ENCODE results near the gene DAPP1.
"Not testable (repeated sequence)": the region's sequence is repeated elsewhere in the genome, so short reads cannot be mapped to it uniquely, and the experiment has no call there.

The DAPP1 gene

DNA sequence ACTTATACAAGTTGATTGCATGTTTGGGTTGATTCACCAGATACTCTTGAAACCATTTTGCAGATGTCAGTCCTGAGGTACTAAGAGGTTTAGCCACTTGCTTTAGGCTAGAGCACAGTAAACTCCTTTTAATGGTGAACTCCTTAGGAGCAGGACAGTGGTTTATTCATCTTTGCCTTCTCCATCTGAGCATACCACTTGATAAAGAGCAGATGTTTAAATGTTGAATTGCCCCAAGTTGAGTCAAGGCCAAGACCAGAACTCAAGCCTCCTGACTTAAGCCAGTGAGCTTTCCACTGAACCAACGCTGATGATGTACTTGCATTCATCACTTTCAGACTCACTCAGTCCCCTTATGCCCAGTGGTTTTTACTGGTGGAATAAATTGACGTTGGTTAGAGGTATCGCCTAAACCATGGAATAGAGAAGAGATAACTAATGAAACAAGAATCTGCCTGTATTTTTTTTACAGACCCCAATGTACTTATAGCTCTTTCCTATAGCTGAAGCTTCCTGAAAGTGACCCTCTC is 7.5 kb downstream of the DAPP1 start:
- DNase-seq (ENCODE audit: low read depth), result no peak

DNA sequence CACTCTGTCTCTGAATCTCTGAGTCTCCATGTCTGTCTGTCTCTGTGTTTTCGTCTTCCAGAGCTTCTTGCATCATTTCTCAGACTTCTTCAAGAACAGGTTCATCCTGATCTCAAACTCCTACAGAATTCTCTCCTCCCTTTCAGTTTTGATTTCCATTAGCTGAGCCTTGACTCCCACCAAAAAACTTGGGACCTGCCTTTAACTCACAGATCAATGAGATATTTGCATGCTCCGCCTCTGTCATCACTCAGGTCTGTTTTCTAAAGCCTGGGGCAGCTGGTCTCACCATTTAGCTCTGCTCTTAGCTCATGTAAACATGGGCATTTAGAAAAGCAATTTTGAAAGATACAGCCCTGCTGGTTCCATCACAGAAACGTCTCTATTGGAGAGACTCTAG is 8.6 kb downstream of the DAPP1 start:
- no peak for DNase-seq (ENCODE audit: low read depth)

DNA sequence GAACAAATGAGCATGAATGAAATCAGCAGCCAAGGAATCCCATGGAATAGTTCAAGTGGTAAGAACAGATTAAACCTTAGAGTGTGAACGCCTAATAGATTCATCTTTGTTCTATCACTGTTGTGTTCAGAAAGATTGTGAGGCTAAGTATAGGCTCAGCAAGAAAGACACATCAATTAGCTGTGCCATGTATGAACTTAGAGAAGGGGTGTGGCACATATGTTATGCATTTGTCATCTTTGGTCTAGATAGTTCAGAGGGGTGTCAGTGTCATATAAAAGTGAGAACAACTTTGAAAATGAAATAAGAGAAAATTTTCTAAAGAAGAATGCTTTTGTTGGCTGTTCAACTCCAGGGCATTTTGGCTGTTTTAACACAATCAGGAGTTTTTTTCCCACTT is 9.4 kb downstream of the DAPP1 start:
- DNase-seq (ENCODE audit: low read depth), result no peak

GRCh38 chr4:99827454-99827853 is 10.8 kb downstream of the DAPP1 start:
- no peak for DNase-seq (ENCODE audit: low read depth)

DNA sequence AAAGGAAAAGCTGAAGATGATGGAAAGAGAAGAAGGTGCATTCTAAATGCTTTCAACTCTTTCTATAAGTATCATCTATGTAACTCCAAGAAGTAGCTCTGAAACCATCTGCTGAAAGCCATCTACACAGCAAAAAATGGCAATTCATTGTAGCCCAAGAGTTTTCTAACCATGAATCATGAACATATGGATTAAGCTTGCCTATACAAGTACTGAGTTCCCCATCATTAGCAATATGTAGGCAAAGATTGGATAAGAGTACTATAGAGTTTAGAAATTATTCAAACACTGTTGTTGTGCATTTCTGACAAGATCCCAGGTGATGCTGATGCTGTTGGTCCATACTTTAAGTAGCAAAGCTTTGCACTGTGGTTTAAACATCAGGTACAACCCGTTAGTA is 11.2 kb downstream of the DAPP1 start:
- DNase-seq (ENCODE audit: low read depth), result no peak

DNA sequence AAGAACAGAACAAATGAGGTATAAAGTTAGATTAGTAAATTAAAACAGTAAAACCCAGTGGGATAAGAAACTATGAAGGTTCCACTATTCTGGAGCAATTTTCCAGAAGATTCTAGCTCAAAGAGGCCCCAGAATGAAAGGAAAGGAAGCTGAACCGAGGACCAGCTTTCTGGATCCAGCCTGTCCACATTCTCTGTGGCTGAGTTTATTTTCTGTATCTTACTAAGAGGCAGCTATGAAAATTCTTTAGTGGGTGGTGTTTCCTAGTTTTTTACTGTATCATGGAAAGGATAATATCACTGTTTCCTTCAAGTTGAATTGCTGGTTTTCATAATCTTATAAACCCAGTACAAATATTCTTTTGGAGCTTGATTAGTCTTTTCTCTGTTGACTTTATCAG is 11.8 kb downstream of the DAPP1 start:
- no peak for DNase-seq (ENCODE audit: low read depth)

DNA sequence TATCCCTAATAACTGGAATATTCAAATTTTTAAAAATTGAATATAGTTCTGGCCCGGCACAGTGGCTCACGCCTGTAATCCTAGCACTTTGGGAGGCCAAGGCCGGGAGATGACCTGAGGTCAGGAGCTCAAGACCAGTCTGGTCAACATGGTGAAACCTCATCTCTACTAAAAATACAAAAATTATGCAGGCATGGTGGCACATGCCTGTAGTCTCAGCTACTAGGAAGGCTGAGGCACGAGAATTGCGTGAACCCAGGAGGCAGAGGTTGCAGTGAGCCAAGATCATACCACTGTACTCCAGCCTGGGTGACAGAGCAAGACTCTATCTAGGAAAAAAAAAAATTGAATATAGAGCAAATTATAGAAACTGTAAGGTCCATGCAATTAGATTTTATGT is 13.4 kb downstream of the DAPP1 start:
- not testable (repeated sequence) for DNase-seq (ENCODE audit: low read depth)

DNA sequence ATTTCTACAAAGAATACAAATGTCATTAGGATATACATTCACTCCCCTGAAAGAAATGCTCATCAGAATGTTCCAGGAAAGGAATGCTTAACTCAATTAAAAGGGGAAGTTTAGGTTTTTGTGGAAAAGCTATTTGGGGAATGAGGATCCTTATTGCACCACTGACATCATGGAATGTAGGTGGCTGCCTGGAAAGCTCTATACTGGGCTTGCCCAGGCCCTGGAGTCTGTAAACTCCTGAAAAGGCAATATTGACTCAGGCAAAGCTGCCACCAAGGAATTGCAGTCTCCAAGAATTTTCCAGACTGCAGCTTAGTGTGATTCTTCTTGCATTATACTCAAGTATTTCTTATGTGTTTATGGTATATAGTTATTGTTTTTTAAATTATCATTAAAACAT is 15.7 kb downstream of the DAPP1 start:
- DNase-seq (ENCODE audit: low read depth), result no peak

- no peak for DNase-seq (ENCODE audit: low read depth)
Observed at GRCh38 chr4:99832758-99833157, 16.1 kb downstream of the DAPP1 start.

DNA sequence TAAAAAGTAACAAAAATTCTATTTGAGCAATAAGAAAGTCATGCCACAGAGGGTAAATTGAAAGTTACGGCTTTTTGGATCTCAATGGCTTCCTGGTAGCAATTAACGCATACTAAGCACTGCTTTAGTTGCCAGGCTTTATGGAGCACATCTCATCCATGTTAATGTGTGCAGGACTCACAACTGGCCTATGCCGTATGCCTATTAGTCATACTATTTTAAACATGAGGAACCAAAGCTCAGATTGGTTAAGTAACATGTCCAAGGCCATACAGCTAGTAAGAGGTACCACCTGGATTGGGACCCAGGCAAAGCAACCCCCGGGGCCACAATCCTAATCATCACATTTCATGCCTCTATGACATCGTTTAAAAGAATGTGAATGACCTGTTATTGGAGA is 17.1 kb downstream of the DAPP1 start:
- DNase-seq (ENCODE audit: low read depth), result no peak

DNA sequence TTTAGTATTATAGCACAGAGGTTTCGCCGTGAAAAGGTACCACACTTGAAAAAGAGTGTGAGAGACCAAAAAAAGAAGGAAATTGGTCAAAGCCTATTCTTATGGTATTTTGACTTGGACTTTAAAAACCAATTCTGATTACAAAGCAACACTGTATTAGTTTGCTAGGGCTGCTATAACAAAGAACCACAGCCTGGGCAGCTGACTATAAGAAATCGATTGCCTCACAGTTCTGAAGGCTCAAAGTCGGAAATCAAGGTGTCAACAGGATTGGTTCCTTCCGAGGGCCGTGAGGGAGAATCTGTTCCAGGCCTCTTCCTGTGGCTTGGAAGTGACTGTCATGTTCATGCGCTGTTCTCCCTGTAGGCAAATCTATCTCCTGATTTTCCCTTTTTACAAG is 17.9 kb downstream of the DAPP1 start:
- DNase-seq (ENCODE audit: low read depth), result no peak

DNA sequence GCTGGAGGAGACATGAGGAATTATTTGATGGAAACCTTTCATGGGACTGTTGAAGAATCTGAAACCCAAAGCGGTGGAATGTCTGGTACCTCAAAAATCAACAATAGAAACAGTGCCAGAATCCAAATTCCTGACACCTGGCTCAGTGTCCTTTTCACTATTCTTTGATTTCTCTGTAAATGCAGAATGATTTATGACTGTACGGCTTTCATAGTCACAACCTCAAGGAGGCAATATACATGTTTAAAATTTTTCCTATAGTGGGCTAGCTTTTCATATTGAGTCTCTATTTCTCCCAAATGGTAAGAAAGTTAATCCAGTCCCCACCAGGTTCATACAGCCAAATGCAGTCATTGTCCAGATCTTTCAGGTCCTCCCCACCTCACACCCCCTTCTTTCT is 19.3 kb downstream of the DAPP1 start:
- no peak for DNase-seq (ENCODE audit: low read depth)

DNA sequence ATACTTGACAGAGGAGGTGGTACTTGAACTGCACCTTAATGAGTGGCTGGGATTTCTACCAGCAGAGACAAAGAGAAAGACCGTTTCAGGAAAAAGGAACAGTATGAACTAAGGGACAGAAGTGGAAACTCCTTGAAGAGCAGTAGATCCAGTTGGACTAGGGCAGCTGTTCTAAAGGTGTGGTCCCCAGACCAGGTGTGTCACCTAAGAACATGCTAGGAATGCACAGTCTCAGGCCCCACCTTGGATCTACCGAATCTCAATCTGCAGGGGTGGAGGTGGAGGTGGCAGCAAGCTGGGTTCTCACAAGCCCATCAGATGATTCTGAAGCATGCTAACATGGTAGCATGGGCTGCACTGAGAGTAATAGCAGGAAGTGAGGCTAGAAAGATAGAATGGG is 22.3 kb downstream of the DAPP1 start:
- DNase-seq (ENCODE audit: low read depth), result no peak

GRCh38 chr4:99841129-99841528 is 24.5 kb downstream of the DAPP1 start:
- no peak for DNase-seq (ENCODE audit: low read depth)

GRCh38 chr4:99843413-99843812 is 26.8 kb downstream of the DAPP1 start:
- no peak for DNase-seq (ENCODE audit: low read depth)

- no peak for DNase-seq (ENCODE audit: low read depth)
Observed at GRCh38 chr4:99844048-99844447, 27.4 kb downstream of the DAPP1 start.

GRCh38 chr4:99845179-99845578 is 28.6 kb downstream of the DAPP1 start:
- no peak for DNase-seq (ENCODE audit: low read depth)

DNA sequence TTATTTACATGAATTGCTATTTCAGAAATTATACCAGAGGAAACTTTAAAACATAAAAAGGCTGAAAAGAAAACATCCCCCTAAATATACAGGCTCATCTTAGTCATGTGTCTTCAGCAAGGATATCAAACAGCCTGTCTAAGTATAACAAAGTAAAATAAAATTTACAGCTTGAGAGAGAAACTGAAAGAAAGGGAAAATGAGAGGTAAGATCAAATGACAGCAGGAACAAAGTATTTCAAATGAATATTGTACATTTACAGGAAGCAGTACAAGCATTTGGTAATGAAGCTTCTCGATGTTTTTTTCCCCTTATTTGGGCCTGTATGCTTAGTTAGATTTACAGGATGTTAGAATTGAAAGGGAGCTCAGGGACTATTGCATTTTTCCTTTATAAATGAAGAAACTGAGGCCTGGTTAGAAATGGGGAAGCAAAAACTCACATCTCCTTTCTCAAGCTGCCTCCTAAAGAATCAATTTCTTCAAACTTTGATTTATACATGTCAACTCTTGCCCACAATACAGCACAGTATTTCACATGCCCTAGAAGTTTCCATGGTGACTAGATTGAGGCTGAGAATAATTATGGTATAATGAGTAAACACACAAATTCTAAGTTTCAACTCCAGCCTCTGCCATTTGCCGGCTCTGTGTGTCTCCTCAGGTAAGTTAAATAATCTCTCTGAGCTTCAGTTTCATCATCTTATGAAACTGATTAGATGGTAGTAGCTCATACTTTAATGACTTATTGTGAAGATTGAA is 29.3 kb downstream of the DAPP1 start:
- DNase-seq (ENCODE audit: low read depth), result no peak

- no peak for DNase-seq (ENCODE audit: low read depth)
Observed at GRCh38 chr4:99846891-99847290, 30.3 kb downstream of the DAPP1 start.

DNA sequence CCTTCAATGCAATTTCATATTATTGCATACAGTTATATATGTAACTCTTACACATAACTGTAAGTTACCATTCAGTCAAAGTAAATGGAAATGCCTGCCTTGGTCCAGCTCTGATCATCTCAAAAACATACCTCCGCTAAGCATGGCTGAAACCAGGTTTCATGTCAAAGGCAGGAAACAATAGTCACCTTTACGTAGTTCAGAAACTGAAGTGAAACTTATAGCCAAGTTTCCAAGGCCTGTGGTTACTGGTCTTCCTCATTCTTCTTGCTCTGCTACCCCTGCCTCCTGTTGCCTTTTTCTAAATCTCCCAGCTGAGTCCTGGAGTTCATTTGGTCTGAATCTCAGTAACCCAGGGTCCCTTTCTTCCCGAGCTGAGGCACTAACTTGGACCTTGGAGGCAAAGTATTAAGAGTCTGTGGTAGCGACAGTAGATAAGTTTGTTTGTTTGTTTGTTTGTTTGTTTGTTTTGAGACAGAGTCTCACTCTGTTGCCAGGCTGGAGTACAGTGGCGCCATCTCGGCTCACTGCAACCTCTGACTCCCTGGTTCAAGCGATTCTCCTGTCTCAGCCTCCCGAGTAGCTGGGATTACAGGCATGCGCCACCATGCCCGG is 30.8 kb downstream of the DAPP1 start:
- DNase-seq (ENCODE audit: low read depth), result no peak

- no peak for DNase-seq (ENCODE audit: low read depth)
Observed at GRCh38 chr4:99848591-99849001, 32.0 kb downstream of the DAPP1 start.

GRCh38 chr4:99852199-99852749 is 35.6 kb downstream of the DAPP1 start:
- no peak for DNase-seq (ENCODE audit: low read depth)

GRCh38 chr4:99853190-99853589 is 36.6 kb downstream of the DAPP1 start:
- DNase-seq (ENCODE audit: low read depth), result no peak

Data from activated T-cell treated with anti-CD3 and anti-CD28 coated beads for 1 hour (primary cell).